T follicular helper cell (primary cell): ENCODE measurements around the gene PRSS36.
A peak's percentile ranks its signal among the peaks of the same experiment; 100 is the strongest.
"Not testable (repeated sequence)": the region's sequence is repeated elsewhere in the genome, so short reads cannot be mapped to it uniquely, and the experiment has no call there.

ENCODE experiments used
- DNase-seq: peaks from one replicate; pipeline ENCODE4 v3.0.0-alpha.2; 2020; ENCODE audit warnings: low read depth

The PRSS36 gene

GRCh38 chr16:31120129-31120528 lies 29.7 kb downstream of the PRSS36 start:
- no peak for DNase-seq

- no peak for DNase-seq
These were observed 31.4 kb downstream of the PRSS36 start for GRCh38 chr16:31118223-31119155.

GRCh38 chr16:31117384-31118222 lies 32.3 kb downstream of the PRSS36 start, which contains the start of gene KAT8:
Gene KAT8, plus strand, starts transcription at chr16:31117664. Its CDS starts 18 bp downstream, at chr16:31117682.
- peak; percentile 95 for DNase-seq

GRCh38 chr16:31114468-31114867 lies 35.4 kb downstream of the PRSS36 start:
- DNase-seq: no peak

- DNase-seq: no peak
These were observed 36.4 kb downstream of the PRSS36 start for GRCh38 chr16:31113121-31114120.

GRCh38 chr16:31112711-31113110 lies 37.2 kb downstream of the PRSS36 start:
- DNase-seq: no peak

- DNase-seq: no peak
These were observed 37.9 kb downstream of the PRSS36 start for GRCh38 chr16:31111881-31112466.

GRCh38 chr16:31110106-31111034 lies 39.5 kb downstream of the PRSS36 start:
- no peak for DNase-seq

GRCh38 chr16:31109622-31110021 lies 40.2 kb downstream of the PRSS36 start:
- no peak for DNase-seq

- DNase-seq: no peak
These were observed 40.9 kb downstream of the PRSS36 start for GRCh38 chr16:31108794-31109558.

- DNase-seq: peak; percentile 36
These were observed 41.7 kb downstream of the PRSS36 start, which contains the start of gene BCKDK for GRCh38 chr16:31108035-31108793. Gene BCKDK, plus strand, starts transcription at chr16:31108386. Its CDS starts 838 bp downstream, at chr16:31109224.

GRCh38 chr16:31107465-31107867 lies 42.4 kb downstream of the PRSS36 start:
- no peak for DNase-seq

- no peak for DNase-seq
These were observed 43.1 kb downstream of the PRSS36 start for GRCh38 chr16:31106509-31107464.

- DNase-seq: peak; percentile 60
These were observed 44.1 kb downstream of the PRSS36 start for GRCh38 chr16:31105677-31106213.

GRCh38 chr16:31100876-31101641 lies 48.8 kb downstream of the PRSS36 start:
- DNase-seq: not testable (repeated sequence)
